Prostate gland (tissue), 2 donors: ENCODE results near the gene RAB3GAP2. TPM values are rescaled to one million over a fixed set of nuclear protein-coding genes. Genes with fewer than 3 reads are reported as not detected.
"Not testable (repeated sequence)": the region's sequence is repeated elsewhere in the genome, so short reads cannot be mapped to it uniquely, and the experiment has no call there.

Experiments
- DNase-seq: peaks from one replicate; pipeline ENCODE4 v3.0.0-alpha.2; 2019; ENCODE audit warnings: low spot score
- H3K27ac ChIP-seq, 2 donors: fragments of 200-600 bp; sonication (generic); 2 replicates each; pipeline ENCODE4 v1.5.1; 2017 to 2019
- H3K27me3 ChIP-seq: fragments of 200-600 bp; sonication (generic); replicated peaks from 2 replicates; pipeline ENCODE4 v1.5.1; 2019; ENCODE audit not compliant: insufficient read depth
- H3K36me3 ChIP-seq, 2 donors: fragments of 200-600 bp; sonication (generic); 1 replicate in 1 of 2; 2 replicates in 1 of 2; pipeline versions ENCODE4 v1.5.1 to v1.8.1; 2017 to 2019
- H3K4me1 ChIP-seq: fragments of 200-600 bp; sonication (generic); replicated peaks from 2 replicates; pipeline ENCODE4 v1.5.1; 2019
- H3K4me3 ChIP-seq, 2 donors: fragments of 200-600 bp; sonication (generic); 2 replicates each; pipeline ENCODE4 v1.5.1; 2017 to 2019
- H3K9me3 ChIP-seq: fragments of 200-600 bp; sonication (generic); 2 replicates; pipeline ENCODE4 v1.5.1; 2017
- POLR2A ChIP-seq: fragments of 450-650 bp; IDR thresholded peaks from one replicate; pipeline ENCODE4 v1.6.1; 2016; ENCODE audit warnings: antibody characterized with exemption, mild to moderate bottlenecking
- POLR2AphosphoS5 ChIP-seq: sonication (generic); formaldehyde crosslinking; IDR thresholded peaks from one replicate; pipeline ENCODE4 v1.6.1; 2017; ENCODE audit warnings: antibody characterized with exemption
- WGBS: methylation state at CpG from one replicate; pipeline ENCODE4 v1.1.5; 2018; 5-methylcytosine and 5-hydroxymethylcytosine counted together
- intact Hi-C: fragments of 100-400 bp; cut with DNase I; formaldehyde crosslinking; loops from one replicate; pipeline ENCODE4 v1.14.2; 2022
- total RNA-seq, 2 donors: library from RNA; depleted of rRNA; stranded (reverse); fragments of >200 nt; gene quantifications; one replicate each; pipeline ENCODE4 v1.1.0, GENCODE V29; 2016
- TF ChIP-seq, protein P1 (sequence below), 4 experiments: fragments of 200-600 bp in 2 of 4; fragments of 450-650 bp in 2 of 4; sonication (generic) in 2 of 4; IDR thresholded peaks; 1 replicate in 3 of 4; 2 replicates in 1 of 4; pipeline ENCODE4 v1.5.1; 2016 to 2019; ENCODE audit warnings: antibody characterized with exemption in 4 of 4, mild to moderate bottlenecking in 2 of 4, moderate library complexity in 2 of 4

The RAB3GAP2 gene
- total RNA-seq, 2 donors from 2014 or later = 17.6 to 20.7 TPM

DNA sequence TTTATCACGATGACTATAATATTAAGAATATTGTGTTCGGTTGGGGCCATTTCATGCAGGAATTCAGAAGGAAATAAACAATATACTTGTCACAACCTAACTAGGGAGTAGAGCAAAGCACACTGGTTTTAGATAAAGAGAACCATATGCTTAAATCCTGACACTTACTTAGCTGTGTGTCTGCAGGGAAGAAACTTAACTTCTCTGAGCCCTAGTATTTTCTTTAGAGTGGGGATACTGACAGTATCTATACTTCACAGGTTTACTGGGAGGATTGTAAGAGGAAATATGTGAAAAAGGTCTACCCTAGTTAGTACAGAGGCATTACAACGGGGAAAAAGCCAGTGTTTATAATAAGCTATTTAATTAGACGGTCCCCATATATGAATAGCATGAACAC lies 105.4 kb downstream of the RAB3GAP2 start:
- DNase-seq = no peak
- Histone ChIP-seq H3K9me3 (no peaks in the 10 kb centered on the region), H3K4me1 (no peaks in the 10 kb centered on the region), H3K27ac (no peak overlapping the region), H3K27me3 (no peaks in the 10 kb centered on the region), H3K4me3 (no peak overlapping the region), H3K36me3 (no peaks in the 10 kb centered on the region)
- TF ChIP-seq, protein P1, sequence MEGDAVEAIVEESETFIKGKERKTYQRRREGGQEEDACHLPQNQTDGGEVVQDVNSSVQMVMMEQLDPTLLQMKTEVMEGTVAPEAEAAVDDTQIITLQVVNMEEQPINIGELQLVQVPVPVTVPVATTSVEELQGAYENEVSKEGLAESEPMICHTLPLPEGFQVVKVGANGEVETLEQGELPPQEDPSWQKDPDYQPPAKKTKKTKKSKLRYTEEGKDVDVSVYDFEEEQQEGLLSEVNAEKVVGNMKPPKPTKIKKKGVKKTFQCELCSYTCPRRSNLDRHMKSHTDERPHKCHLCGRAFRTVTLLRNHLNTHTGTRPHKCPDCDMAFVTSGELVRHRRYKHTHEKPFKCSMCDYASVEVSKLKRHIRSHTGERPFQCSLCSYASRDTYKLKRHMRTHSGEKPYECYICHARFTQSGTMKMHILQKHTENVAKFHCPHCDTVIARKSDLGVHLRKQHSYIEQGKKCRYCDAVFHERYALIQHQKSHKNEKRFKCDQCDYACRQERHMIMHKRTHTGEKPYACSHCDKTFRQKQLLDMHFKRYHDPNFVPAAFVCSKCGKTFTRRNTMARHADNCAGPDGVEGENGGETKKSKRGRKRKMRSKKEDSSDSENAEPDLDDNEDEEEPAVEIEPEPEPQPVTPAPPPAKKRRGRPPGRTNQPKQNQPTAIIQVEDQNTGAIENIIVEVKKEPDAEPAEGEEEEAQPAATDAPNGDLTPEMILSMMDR (IDR thresholded peaks at IDR 0.05) = no peak
- no peak for TF ChIP-seq POLR2A
- intact Hi-C loops = no loop called here
- 96% methylated on average over 4 of the region's 4 CpGs for WGBS

DNA sequence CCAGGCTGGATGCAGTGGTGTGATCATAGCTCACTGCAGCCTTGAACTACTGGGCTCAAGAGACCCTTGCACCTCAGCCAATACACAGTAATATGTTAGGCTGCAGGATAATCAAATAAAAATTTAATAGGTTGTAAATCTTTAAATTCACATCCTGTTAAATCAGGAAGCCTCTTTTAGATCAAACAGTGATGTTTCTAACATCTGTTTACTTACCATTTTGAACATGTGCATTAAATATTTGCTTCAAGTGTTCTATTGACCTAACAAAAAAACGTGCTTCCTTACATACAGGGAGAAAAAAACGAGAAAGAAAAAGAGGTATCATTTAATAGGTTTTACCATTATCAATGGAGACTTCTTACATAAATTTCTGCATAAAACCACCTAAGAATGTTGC lies 107.7 kb downstream of the RAB3GAP2 start:
- Histone ChIP-seq H3K9me3 (no peaks in the 10 kb centered on the region), H3K36me3 (no peaks in the 10 kb centered on the region), H3K4me3 (no peak overlapping the region), H3K27ac (no peak overlapping the region), H3K4me1 (no peaks in the 10 kb centered on the region), H3K27me3 (no peaks in the 10 kb centered on the region)
- 24% methylated on average over 2 of the region's 2 CpGs for WGBS
- TF ChIP-seq, protein P1 (IDR thresholded peaks at IDR 0.05) = no peak
- TF ChIP-seq POLR2AphosphoS5 = peak; percentile 34
- DNase-seq = no peak
- intact Hi-C loops = no loop called here

DNA sequence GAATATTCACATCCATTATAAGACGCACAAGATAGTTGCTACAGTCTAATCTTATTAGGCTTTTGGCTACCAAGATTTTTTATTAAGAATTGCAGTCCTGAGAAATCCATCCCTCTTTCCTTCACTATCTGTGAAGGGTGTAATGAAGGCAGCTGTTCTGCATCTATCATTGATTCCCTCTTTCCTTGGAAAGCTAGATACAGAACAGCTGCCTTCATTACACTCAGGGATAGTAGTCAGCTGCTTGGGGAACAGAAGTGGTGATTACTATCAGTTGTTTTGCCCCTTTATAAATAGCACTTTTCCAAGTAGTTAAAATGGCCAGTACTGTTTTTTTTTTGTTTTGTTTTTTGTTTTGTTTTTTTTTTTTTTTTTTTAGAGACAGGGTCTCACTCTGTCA lies 108.1 kb downstream of the RAB3GAP2 start:
- H3K27ac ChIP-seq = no peak overlapping the region
- DNase-seq = no peak

DNA sequence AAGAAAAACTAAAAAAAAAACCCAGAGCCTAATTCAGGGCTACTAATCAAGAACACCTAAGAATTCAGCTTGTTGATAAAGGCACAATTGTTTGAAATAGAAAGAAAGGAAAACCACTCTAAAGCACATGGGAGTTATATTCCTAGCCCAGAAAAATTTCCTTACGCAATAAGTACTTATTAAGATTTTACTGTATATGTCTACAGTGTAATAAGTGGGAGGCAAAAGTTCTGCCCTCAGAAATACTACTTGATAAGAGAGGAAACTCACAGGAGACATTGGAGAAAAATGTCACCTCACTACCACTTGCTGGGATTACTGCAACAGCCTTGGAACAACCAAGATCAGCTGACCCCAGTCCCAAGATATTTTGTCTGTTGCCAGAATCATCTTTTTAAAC lies 112.2 kb downstream of the RAB3GAP2 start:
- Histone ChIP-seq H3K4me3 (no peak overlapping the region), H3K27me3 (no peaks in the 10 kb centered on the region), H3K36me3 (peaks cover 0 to 4% of the 10 kb centered on the region in 2 donors), H3K4me1 (no peaks in the 10 kb centered on the region), H3K27ac (no peak overlapping the region), H3K9me3 (no peaks in the 10 kb centered on the region)
- intact Hi-C loops = no loop called here
- 100% methylated on average over 1 of the region's 1 CpG for WGBS
- no peak for DNase-seq
- TF ChIP-seq POLR2AphosphoS5 (no peak), POLR2A (no peak)
- TF ChIP-seq, protein P1 (IDR thresholded peaks at IDR 0.05) = no peak

More for the DNA sequence above, 108.1 kb downstream of the RAB3GAP2 start:
- Histone ChIP-seq H3K4me1 (no peaks in the 10 kb centered on the region), H3K27me3 (no peaks in the 10 kb centered on the region), H3K4me3 (no peak overlapping the region), H3K36me3 (no peaks in the 10 kb centered on the region), H3K9me3 (no peaks in the 10 kb centered on the region)
- no peak for TF ChIP-seq POLR2A
- no peak for TF ChIP-seq POLR2AphosphoS5
- TF ChIP-seq, protein P1 (IDR thresholded peaks at IDR 0.05) = no peak
- intact Hi-C loops = no loop called here
- WGBS = 74% methylated on average over 1 of the region's 1 CpG

DNA sequence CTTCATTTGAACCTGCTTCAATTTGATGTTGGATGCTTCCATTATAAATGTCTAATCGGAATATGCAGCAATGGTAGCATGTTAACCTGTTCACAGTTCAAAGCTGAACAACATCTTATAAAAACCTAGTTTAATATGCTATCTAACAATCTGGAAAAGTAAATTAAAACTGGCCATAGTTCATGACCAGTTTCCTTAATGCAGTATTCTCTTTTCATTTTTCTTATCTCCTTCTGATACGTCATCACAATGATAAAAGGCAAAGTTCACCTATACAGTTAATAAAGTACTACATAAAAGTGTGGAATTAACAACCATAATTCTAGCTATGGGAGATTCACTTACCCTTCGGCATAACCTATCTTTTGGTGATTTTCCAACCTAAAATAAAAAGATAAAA lies 113.2 kb downstream of the RAB3GAP2 start:
- H3K27ac ChIP-seq = no peak overlapping the region
- intact Hi-C loops = no loop called here
- no peaks in the 10 kb centered on the region for H3K4me1 ChIP-seq
- peaks cover 0 to 4% of the 10 kb centered on the region in 2 donors for H3K36me3 ChIP-seq
- no peak overlapping the region for H3K4me3 ChIP-seq
- TF ChIP-seq POLR2A (no peak), POLR2AphosphoS5 (no peak)
- TF ChIP-seq, protein P1 (IDR thresholded peaks at IDR 0.05) = no peak
- H3K27me3 ChIP-seq = no peaks in the 10 kb centered on the region
- H3K9me3 ChIP-seq = no peaks in the 10 kb centered on the region
- no peak for DNase-seq
- 91% methylated on average over 3 of the region's 3 CpGs for WGBS

DNA sequence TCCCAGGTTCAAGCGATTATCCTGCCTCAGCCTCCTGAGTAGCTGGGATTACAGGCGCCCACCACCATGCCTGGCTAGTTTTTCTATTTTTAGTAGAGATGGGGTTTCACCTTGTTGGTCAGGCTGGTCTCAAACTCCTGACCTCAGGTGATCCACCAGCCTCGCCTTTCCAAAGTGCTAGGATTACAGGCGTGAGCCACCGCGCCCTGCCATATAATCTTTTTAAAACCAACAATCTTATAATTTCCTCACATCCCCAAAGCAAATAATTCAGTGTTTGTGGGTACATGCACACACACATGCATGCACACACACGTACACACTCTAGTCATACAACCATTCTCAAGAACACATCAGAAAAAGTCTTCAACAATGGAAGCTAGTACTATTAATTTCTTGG lies 113.7 kb downstream of the RAB3GAP2 start:
- H3K36me3 ChIP-seq = not testable (repeated sequence)
- over 99% methylated on average over 7 of the region's 7 CpGs for WGBS

More for the DNA sequence above, 113.7 kb downstream of the RAB3GAP2 start:
- DNase-seq, intact Hi-C loops, H3K9me3 ChIP-seq, H3K27me3 ChIP-seq, H3K27ac ChIP-seq, H3K4me1 ChIP-seq, H3K4me3 ChIP-seq: not testable (repeated sequence)
